Measurements from ENCODE around the gene ANKS1B. TPM values are rescaled to one million over a fixed set of nuclear protein-coding genes. Genes with fewer than 3 reads are reported as not detected.

Gene ANKS1B
- total and polyA plus RNA-seq, 7 donors: 0.46 to 7.4 (median 3.6) TPM

DNA sequence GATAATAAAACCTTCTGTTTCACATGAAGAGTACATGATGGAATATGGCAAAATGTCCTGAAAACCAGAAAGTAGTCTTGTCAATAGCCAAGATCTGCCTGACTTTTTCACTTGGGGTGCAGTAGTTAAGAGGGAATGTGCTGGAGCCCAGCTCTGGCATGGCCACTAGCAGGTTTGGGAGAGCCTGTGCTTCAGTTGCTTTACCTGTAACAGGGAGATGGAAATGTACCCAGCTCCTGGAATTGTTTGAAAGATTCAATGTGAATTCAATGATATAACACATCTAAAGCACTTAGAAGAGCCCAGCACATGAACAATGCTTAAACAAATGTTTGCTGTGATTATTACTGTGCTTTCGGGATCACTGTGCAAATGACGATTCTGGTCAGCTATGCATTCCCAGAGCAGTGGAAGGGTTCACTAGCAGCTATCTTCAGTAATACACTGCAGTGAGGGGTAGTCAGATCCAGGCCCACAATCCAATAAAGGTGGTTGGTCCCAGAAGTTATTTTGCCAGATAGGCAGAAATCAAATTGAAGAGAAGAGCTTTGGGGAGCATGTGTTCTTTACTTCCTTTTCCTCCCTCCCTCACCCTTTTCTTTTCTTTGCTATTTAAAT lies 1114.7 kb downstream of the ANKS1B start:
- Histone ChIP-seq H3K4me1 (no peaks in the 10 kb centered on the region), H3K27ac (no peak overlapping the region), H3K9me3 (no peaks in the 10 kb centered on the region), H3K36me3 (ENCODE audit: insufficient read depth in 1 of 2, low read depth in 1 of 2) (no peaks in the 10 kb centered on the region), H3K27me3 (ENCODE audit: insufficient read depth in 3 of 3, low read length in 2 of 3) (no peaks in the 10 kb centered on the region), H3K4me3 (no peak overlapping the region)
- ATAC-seq (no peak), DNase-seq (no peak)
- whole genome bisulfite sequencing, 3 donors: 79 to 91% (median 86%) methylated on average over 2 of the region's 2 CpGs
- intact Hi-C loops (cut with DNase I): no loop called here
- no peak for TF ChIP-seq CTCF (IDR thresholded peaks at IDR 0.05)

GRCh38 chr12:98868538-98868937 lies 1116.2 kb downstream of the ANKS1B start:
- H3K9me3 ChIP-seq: no peaks in the 10 kb centered on the region
- H3K27ac ChIP-seq: no peak overlapping the region
- H3K4me1 ChIP-seq: no peaks in the 10 kb centered on the region
- intact Hi-C loops (cut with DNase I): no loop called here
- WGBS, 3 donors: 50 to 77% (median 60%) methylated on average over 4 of the region's 4 CpGs
- no peak for TF ChIP-seq CTCF (IDR thresholded peaks at IDR 0.05)
- H3K27me3 ChIP-seq (ENCODE audit: insufficient read depth in 3 of 3, low read length in 2 of 3): no peaks in the 10 kb centered on the region
- no peak overlapping the region for H3K4me3 ChIP-seq
- DNase-seq: no peak
- ATAC-seq: no peak
- H3K36me3 ChIP-seq (ENCODE audit: insufficient read depth in 1 of 2, low read depth in 1 of 2): no peaks in the 10 kb centered on the region

- TF ChIP-seq CTCF (IDR thresholded peaks at IDR 0.05): no peak
- 69 to 73% (median 72%) methylated on average over 6 of the region's 6 CpGs for WGBS, 3 donors
- intact Hi-C loops (cut with DNase I): no loop called here
Observed at GRCh38 chr12:98868076-98868475, 1116.7 kb downstream of the ANKS1B start.

GRCh38 chr12:98864363-98864762 lies 1120.4 kb downstream of the ANKS1B start:
- ATAC-seq (no peak), DNase-seq (no peak)
- Histone ChIP-seq H3K27me3 (ENCODE audit: insufficient read depth in 3 of 3, low read length in 2 of 3) (no peaks in the 10 kb centered on the region), H3K9me3 (no peaks in the 10 kb centered on the region), H3K4me3 (no peak overlapping the region), H3K27ac (no peak overlapping the region), H3K36me3 (ENCODE audit: insufficient read depth in 1 of 2, low read depth in 1 of 2) (no peaks in the 10 kb centered on the region), H3K4me1 (no peaks in the 10 kb centered on the region)
- intact Hi-C loops (cut with DNase I): no loop called here
- WGBS, 3 donors: 0 to 100% (median 86%) methylated on average over 1 of the region's 1 CpG
- TF ChIP-seq CTCF (IDR thresholded peaks at IDR 0.05): no peak

More at GRCh38 chr12:98868076-98868475, 1116.7 kb downstream of the ANKS1B start:
- Histone ChIP-seq H3K27me3 (ENCODE audit: insufficient read depth in 3 of 3, low read length in 2 of 3) (no peaks in the 10 kb centered on the region), H3K9me3 (no peaks in the 10 kb centered on the region), H3K4me1 (no peaks in the 10 kb centered on the region), H3K4me3 (no peak overlapping the region), H3K27ac (no peak overlapping the region), H3K36me3 (ENCODE audit: insufficient read depth in 1 of 2, low read depth in 1 of 2) (no peaks in the 10 kb centered on the region)
- DNase-seq (no peak), ATAC-seq (no peak)

- ATAC-seq (no peak), DNase-seq (no peak)
- H3K9me3 ChIP-seq: no peaks in the 10 kb centered on the region
- no peaks in the 10 kb centered on the region for H3K4me1 ChIP-seq
- H3K27ac ChIP-seq: no peak overlapping the region
- 71 to 72% (median 71%) methylated on average over 3 of the region's 3 CpGs for WGBS, 3 donors
- no peaks in the 10 kb centered on the region for H3K27me3 ChIP-seq (ENCODE audit: insufficient read depth in 3 of 3, low read length in 2 of 3)
- no peaks in the 10 kb centered on the region for H3K36me3 ChIP-seq (ENCODE audit: insufficient read depth in 1 of 2, low read depth in 1 of 2)
- intact Hi-C loops (cut with DNase I): no loop called here
- TF ChIP-seq CTCF (IDR thresholded peaks at IDR 0.05): no peak
- H3K4me3 ChIP-seq: no peak overlapping the region
Observed at GRCh38 chr12:98863167-98863566, 1121.6 kb downstream of the ANKS1B start.
